WTC11 (cell line): Measurements from ENCODE around the gene SERGEF. TPM values are rescaled to one million over a fixed set of nuclear protein-coding genes. Genes with fewer than 3 reads are reported as not detected.

Source experiments
- ATAC-seq: fragments of 200-7000 bp; cut with Tn5 transposase; 2 replicates; pipeline ENCODE4 v1.10.0; 2021; ENCODE audit warnings: mild to moderate bottlenecking, moderate library complexity
- CTCF ChIA-PET: fragments of 300-600 bp; sonication (Branson Sonifier 250); formaldehyde crosslinking; loops from one replicate; lab custom pipeline; 2021; ENCODE audit warnings: antibody characterized with exemption; lab: Charles Lee
- POLR2A ChIA-PET: fragments of 350-600 bp; sonication (Branson Sonifier 250); formaldehyde crosslinking; loops from one replicate; lab custom pipeline; 2021; ENCODE audit warnings: antibody characterized with exemption; lab: Charles Lee
- DNase-seq: peaks from one replicate; pipeline ENCODE4 v3.0.0; 2021; ENCODE audit warnings: low spot score
- H3K27ac Mint-ChIP-seq: 2 replicates; pipeline ENCODE4 v1.8.0; 2021; ENCODE audit warnings: mixed read lengths
- H3K27me3 Mint-ChIP-seq: 2 replicates; pipeline ENCODE4 v1.8.0; 2021; ENCODE audit warnings: low read depth, mild to moderate bottlenecking, moderate library complexity, mixed read lengths
- H3K36me3 Mint-ChIP-seq: 2 replicates; pipeline ENCODE4 v1.8.0; 2021; ENCODE audit warnings: mixed read lengths
- H3K4me1 Mint-ChIP-seq: 2 replicates; pipeline ENCODE4 v1.8.0; 2022; ENCODE audit warnings: mixed read lengths
- H3K4me3 Mint-ChIP-seq: 2 replicates; pipeline ENCODE4 v1.8.0; 2021; ENCODE audit warnings: mild to moderate bottlenecking, moderate library complexity, mixed read lengths
- H3K9me3 Mint-ChIP-seq: 2 replicates; pipeline ENCODE4 v1.8.0; 2021; ENCODE audit warnings: mixed read lengths
- ATF1 ChIP-seq: sonication (generic); formaldehyde crosslinking; IDR thresholded peaks from 2 replicates; pipeline ENCODE4 v1.8.1; 2023; ENCODE audit warnings: mild to moderate bottlenecking, moderate library complexity, missing genetic modification reagents
- CREB1 ChIP-seq: sonication (generic); formaldehyde crosslinking; IDR thresholded peaks from 2 replicates; pipeline ENCODE4 v1.8.0; 2023; ENCODE audit warnings: mild to moderate bottlenecking, missing genetic modification reagents
- EMX1 ChIP-seq: fragments of 250-450 bp; sonication (Bioruptor Pico); IDR thresholded peaks from 2 replicates; pipeline ENCODE4 v1.8.0; 2021; ENCODE audit warnings: mild to moderate bottlenecking
- FOXP1 ChIP-seq: sonication (generic); formaldehyde crosslinking; IDR thresholded peaks from 2 replicates; pipeline ENCODE4 v1.8.0; 2022; ENCODE audit warnings: missing genetic modification reagents, mild to moderate bottlenecking, moderate library complexity, borderline replicate concordance
- JAZF1 ChIP-seq: fragments of 250-450 bp; sonication (Bioruptor Pico); IDR thresholded peaks from 2 replicates; pipeline ENCODE4 v1.9.0; 2021; ENCODE audit warnings: moderate library complexity, mild to moderate bottlenecking, inconsistent platforms
- MXD4 ChIP-seq: fragments of 250-450 bp; sonication (Bioruptor Pico); IDR thresholded peaks from 2 replicates; pipeline ENCODE4 v1.8.0; 2021; ENCODE audit warnings: mild to moderate bottlenecking, moderate library complexity, borderline replicate concordance
- NR1H2 ChIP-seq: sonication (generic); formaldehyde crosslinking; IDR thresholded peaks from 2 replicates; pipeline ENCODE4 v1.9.0; 2021; ENCODE audit warnings: mild to moderate bottlenecking, moderate library complexity, missing genetic modification reagents
- PRRX2 ChIP-seq: fragments of 250-450 bp; sonication (Bioruptor Pico); IDR thresholded peaks from 2 replicates; pipeline ENCODE4 v1.8.0; 2021; ENCODE audit warnings: mild to moderate bottlenecking
- RORB ChIP-seq: fragments of 250-450 bp; sonication (Bioruptor Pico); IDR thresholded peaks from 2 replicates; pipeline ENCODE4 v1.9.0; 2021; ENCODE audit warnings: mild to moderate bottlenecking
- SP1 ChIP-seq: sonication (generic); formaldehyde crosslinking; conservative IDR thresholded peaks from 2 replicates; pipeline ENCODE4 v1.8.1; 2022; ENCODE audit warnings: missing genetic modification reagents
- ZBTB21 ChIP-seq: sonication (generic); formaldehyde crosslinking; IDR thresholded peaks from 2 replicates; pipeline ENCODE4 v1.8.1; 2023; ENCODE audit warnings: mild to moderate bottlenecking, missing genetic modification reagents, borderline replicate concordance
- ZNF416 ChIP-seq: fragments of 250-450 bp; sonication (Bioruptor Pico); IDR thresholded peaks from 2 replicates; pipeline ENCODE4 v1.9.0; 2021; ENCODE audit warnings: mild to moderate bottlenecking, inconsistent platforms
- ZNF423 ChIP-seq: fragments of 250-450 bp; sonication (Bioruptor Pico); IDR thresholded peaks from 2 replicates; pipeline ENCODE4 v2.1.2; 2022; ENCODE audit warnings: mild to moderate bottlenecking, moderate library complexity
- total RNA-seq: library from RNA; stranded (reverse); gene quantifications from 3 replicates; pipeline ENCODE4 v1.2.3, GENCODE V29; 2021
- TF ChIP-seq, protein P1 (sequence below): sonication (generic); formaldehyde crosslinking; IDR thresholded peaks from 2 replicates; pipeline ENCODE4 v1.8.0; 2022; ENCODE audit warnings: mild to moderate bottlenecking, missing genetic modification reagents
- TF ChIP-seq, protein P2 (sequence below): sonication (generic); formaldehyde crosslinking; IDR thresholded peaks from 2 replicates; pipeline ENCODE4 v1.8.1; 2022; ENCODE audit warnings: mild to moderate bottlenecking, moderate library complexity, missing genetic modification reagents

Gene SERGEF
- total RNA-seq, 1 experiment from 2014 or later, result 35.5 TPM

DNA sequence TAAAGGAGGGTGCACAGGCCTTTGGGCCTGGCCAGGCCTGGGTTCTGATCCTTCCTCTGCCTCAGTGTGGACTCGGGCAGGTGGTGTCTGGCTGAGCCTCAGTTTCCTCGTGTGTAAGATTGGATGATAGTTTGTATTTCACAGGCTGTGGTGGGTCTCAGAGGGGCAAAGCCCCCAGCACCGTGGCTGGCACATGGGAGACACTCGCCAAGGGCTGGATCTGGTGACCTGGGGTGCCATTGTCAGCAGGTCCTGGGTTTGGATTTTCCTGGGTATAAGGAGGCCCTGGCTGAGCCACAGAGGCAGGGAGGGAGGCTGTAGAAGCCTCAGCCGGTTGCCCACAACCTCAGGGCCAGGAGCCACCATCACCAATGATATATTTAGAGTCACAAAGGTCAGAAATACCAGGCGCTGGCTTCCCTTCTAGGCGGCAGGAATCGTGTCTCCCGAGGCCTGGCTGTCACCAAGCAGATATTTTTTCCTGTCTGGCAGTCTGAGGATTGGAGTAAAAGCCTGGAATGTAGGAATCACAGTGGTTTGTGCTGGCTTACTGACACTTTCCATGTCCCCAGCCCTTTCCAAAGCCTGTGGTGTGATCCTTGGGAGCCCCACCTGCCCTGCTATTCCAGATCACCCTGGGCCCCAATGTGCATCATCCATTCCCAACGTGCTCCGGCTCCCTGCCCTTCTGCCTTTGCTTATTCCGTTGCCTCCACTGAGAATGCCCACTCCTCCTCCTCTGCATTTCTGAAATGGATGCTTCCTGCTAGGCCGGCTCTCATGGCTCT lies 262.6 kb downstream of the SERGEF start:
- DNase-seq (no peak), ATAC-seq (no peak)
- ChIA-PET CTCF (no interaction called here), POLR2A (no interaction called here)
- no peaks in the 10 kb centered on the region for H3K4me1 Mint-ChIP-seq
- TF ChIP-seq MXD4 (no peak), ZBTB21 (no peak), FOXP1 (CRISPR knock-in tag) (no peak), ATF1 (CRISPR knock-in tag) (no peak), PRRX2 (CRISPR knock-in tag) (no peak), ZNF423 (CRISPR knock-in tag) (no peak)
- no peaks in the 10 kb centered on the region; the same call in none of the 2 replicates for H3K27me3 Mint-ChIP-seq
- H3K4me3 Mint-ChIP-seq, result no peak overlapping the region
- no peak overlapping the region for H3K27ac Mint-ChIP-seq
- no peaks in the 10 kb centered on the region for H3K9me3 Mint-ChIP-seq
- no peaks in the 10 kb centered on the region for H3K36me3 Mint-ChIP-seq

DNA sequence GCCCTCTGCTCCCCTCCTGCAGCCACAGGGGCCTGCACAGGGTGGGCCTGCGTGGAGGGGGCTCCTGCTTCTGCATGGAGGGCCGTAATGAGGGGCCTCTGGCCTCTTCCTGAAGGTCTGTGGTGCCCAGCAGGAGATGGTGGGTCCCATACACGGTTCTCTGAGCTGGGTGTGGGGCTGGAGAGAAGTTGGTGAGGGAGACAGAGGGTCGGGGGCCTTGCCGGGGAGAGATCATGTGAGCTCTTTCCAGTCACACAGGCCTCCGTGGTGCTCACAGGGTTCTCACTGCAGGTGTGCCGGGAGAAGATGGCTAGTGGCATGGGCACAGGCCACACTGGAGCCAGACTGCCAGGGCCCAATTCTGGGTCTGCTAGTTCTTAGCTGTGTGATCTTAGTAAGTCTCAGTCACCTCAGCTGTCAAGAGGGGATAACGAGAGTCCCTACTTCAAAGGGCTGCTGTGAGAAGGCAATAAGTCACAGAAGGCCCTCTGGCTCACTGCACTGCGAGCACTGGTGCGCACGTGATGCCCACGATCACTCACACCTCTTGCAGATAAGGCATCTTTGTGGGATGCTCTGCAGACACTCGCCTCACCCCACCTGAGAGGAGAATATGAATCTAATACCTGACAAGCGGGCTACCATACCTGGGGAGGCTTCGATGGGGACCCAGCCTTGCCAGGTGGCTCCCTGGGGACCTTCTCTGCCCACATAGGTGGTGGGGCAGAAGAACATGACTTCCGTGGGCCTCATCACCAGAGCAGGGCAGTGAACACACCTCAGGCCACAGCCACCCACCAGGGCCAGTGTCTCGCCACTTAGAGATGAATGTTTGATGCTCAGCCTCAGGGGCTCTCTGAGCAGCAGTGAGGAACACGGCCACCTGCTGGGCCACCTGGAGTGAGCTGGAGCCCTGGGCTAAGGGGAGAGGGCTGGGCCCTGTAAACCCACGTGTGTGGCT lies 263.8 kb downstream of the SERGEF start:
- no peaks in the 10 kb centered on the region; the same call in none of the 2 replicates for H3K27me3 Mint-ChIP-seq
- ATAC-seq, result no peak
- POLR2A ChIA-PET, result no interaction called here

DNA sequence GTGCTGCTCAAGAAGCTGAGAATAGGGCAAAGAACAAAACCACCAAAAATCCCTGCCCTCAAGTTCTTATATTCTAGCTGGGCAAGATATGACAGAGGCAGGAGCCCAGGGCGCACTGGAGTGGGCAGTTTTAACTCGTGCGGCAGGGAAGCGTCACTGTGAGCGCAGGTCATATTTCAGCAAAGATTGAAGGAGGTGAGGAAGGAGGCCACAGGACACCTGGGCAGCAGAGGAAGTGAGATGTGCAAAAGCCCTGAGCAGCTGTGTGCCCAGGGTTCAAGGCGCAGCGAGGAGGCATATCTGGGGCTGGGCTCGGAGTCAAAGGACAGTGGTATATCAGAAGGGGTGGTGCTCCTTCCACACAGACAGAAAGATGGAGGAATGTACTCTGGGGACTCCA lies 264.8 kb downstream of the SERGEF start:
- ATAC-seq, result no peak
- Mint-ChIP-seq H3K9me3 (no peaks in the 10 kb centered on the region), H3K27ac (no peak overlapping the region), H3K27me3 (no peaks in the 10 kb centered on the region; the same call in none of the 2 replicates), H3K36me3 (no peaks in the 10 kb centered on the region), H3K4me1 (no peaks in the 10 kb centered on the region), H3K4me3 (no peak overlapping the region)
- TF ChIP-seq RORB (CRISPR knock-in tag), result no peak
- no peak for TF ChIP-seq NR1H2 (CRISPR knock-in tag)
- no peak for TF ChIP-seq EMX1 (CRISPR knock-in tag)
- no peak for DNase-seq
- ChIA-PET POLR2A (no interaction called here), CTCF (interaction anchor here (0.7 to 4.4 kb wide), 4 partner anchors 9 to 19 kb away, joined by 3 to 28 read pairs (median 8); partner anchors contain the start of gene KCNC1)

More for the DNA sequence above, 263.8 kb downstream of the SERGEF start:
- CTCF ChIA-PET, result interaction anchor here (0.6 to 4.4 kb wide), 5 partner anchors 14 to 926 kb away, joined by 3 to 28 read pairs (median 7); partner anchors contain the start of gene KCNC1
- no peaks in the 10 kb centered on the region for H3K4me1 Mint-ChIP-seq
- TF ChIP-seq CREB1, result no peak
- no peak for TF ChIP-seq ZNF416 (CRISPR knock-in tag)
- TF ChIP-seq, protein P1, sequence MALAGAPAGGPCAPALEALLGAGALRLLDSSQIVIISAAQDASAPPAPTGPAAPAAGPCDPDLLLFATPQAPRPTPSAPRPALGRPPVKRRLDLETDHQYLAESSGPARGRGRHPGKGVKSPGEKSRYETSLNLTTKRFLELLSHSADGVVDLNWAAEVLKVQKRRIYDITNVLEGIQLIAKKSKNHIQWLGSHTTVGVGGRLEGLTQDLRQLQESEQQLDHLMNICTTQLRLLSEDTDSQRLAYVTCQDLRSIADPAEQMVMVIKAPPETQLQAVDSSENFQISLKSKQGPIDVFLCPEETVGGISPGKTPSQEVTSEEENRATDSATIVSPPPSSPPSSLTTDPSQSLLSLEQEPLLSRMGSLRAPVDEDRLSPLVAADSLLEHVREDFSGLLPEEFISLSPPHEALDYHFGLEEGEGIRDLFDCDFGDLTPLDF, result no peak
- TF ChIP-seq, protein P2, sequence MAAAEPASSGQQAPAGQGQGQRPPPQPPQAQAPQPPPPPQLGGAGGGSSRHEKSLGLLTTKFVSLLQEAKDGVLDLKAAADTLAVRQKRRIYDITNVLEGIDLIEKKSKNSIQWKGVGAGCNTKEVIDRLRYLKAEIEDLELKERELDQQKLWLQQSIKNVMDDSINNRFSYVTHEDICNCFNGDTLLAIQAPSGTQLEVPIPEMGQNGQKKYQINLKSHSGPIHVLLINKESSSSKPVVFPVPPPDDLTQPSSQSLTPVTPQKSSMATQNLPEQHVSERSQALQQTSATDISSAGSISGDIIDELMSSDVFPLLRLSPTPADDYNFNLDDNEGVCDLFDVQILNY (CRISPR knock-in tag), result no peak
- no peak for TF ChIP-seq MXD4
- TF ChIP-seq SP1 (CRISPR knock-in tag), result no peak
- no peak for TF ChIP-seq JAZF1 (CRISPR knock-in tag)
- no peak for TF ChIP-seq ZNF423 (CRISPR knock-in tag)
- TF ChIP-seq, all 79 proteins: peak for 0
- no peak for DNase-seq
- H3K4me3 Mint-ChIP-seq, result no peak overlapping the region
- no peak overlapping the region for H3K27ac Mint-ChIP-seq
- H3K9me3 Mint-ChIP-seq, result no peaks in the 10 kb centered on the region
- no peaks in the 10 kb centered on the region for H3K36me3 Mint-ChIP-seq
